Mammary epithelial cell (primary cell): ENCODE data around the gene AASS.

Source experiments
- CTCF ChIP-seq, 2 donors: IDR thresholded peaks in 1 of 2; conservative IDR thresholded peaks in 1 of 2; 2 replicates each; pipeline ENCODE4 v1.5.1; 2011 to 2012; ENCODE audit warnings: inconsistent platforms in 2 of 2, low read length in 2 of 2, mild to moderate bottlenecking in 2 of 2, control low read depth in 1 of 2, low read depth in 1 of 2; ENCODE audit not compliant: insufficient read depth in 1 of 2; ENCODE audit errors: extremely low read depth in 1 of 2
- EZH2 ChIP-seq: IDR thresholded peaks from 2 replicates; pipeline ENCODE4 v1.6.1; 2012; ENCODE audit warnings: low read length, inconsistent platforms, borderline replicate concordance

GRCh38 chr7:122070834-122071233 lies 73.2 kb downstream of the AASS start:
- no peak for TF ChIP-seq CTCF (conservative IDR thresholded peaks at IDR 0.05 in 1 of 2, IDR thresholded peaks at IDR 0.05 in 1 of 2; ENCODE audit: extremely low read depth in 1 of 2, insufficient read depth in 1 of 2, low read depth in 1 of 2, low read length in 2 of 2)
- TF ChIP-seq EZH2: no peak
